ENCODE data around the gene ACTL7A.

The ACTL7A gene

GRCh38 chr9:108834959-108835665 lies 27.0 kb upstream of the ACTL7A start:
- H3K9me3 ChIP-seq (ENCODE audit: control insufficient read depth, insufficient read depth, low read depth, low read length) = no peaks in the 10 kb centered on the region
- ChIA-PET POLR2A (no interaction called here), CTCF (interaction anchor here (1.4 kb wide), 1 partner anchor 73 kb away, joined by 3 read pairs; no protein-coding TSS in a partner anchor)
- H3K27ac ChIP-seq (ENCODE audit: extremely low read depth, low read depth, low read length) = no peak overlapping the region
- no peaks in the 10 kb centered on the region for H3K4me1 ChIP-seq (ENCODE audit: control insufficient read depth, insufficient read depth, low read length)
- no peaks in the 10 kb centered on the region for H3K36me3 ChIP-seq (ENCODE audit: control insufficient read depth in 2 of 2, insufficient read depth in 1 of 2, low read length in 2 of 2)
- TF ChIP-seq ZBTB26 (tag by site-specific recombination; optimal IDR thresholded peaks at IDR 0.05) (no peak), REST (tag by site-specific recombination; IDR thresholded peaks at IDR 0.05) (no peak), ZNF433 (tag by site-specific recombination; IDR thresholded peaks at IDR 0.05; ENCODE audit: low read depth) (no peak), ZNF23 (tag by site-specific recombination; IDR thresholded peaks at IDR 0.05; ENCODE audit: borderline replicate concordance) (no peak), ZNF398 (tag by site-specific recombination; IDR thresholded peaks at IDR 0.05) (no peak), ZNF704 (tag by site-specific recombination; IDR thresholded peaks at IDR 0.05) (no peak)
- H3K4me3 ChIP-seq (ENCODE audit: low read depth, low read length) = no peak overlapping the region

- Histone ChIP-seq H3K4me1 (ENCODE audit: control insufficient read depth, insufficient read depth, low read length) (no peaks in the 10 kb centered on the region), H3K4me3 (ENCODE audit: low read depth, low read length) (no peak overlapping the region), H3K36me3 (ENCODE audit: control insufficient read depth in 2 of 2, insufficient read depth in 1 of 2, low read length in 2 of 2) (no peaks in the 10 kb centered on the region), H3K27ac (ENCODE audit: extremely low read depth, low read depth, low read length) (no peak overlapping the region), H3K9me3 (ENCODE audit: control insufficient read depth, insufficient read depth, low read depth, low read length) (no peaks in the 10 kb centered on the region)
- no peak for TF ChIP-seq KLF1 (tag by site-specific recombination; IDR thresholded peaks at IDR 0.05)
- TF ChIP-seq ZNF549 (tag by site-specific recombination; IDR thresholded peaks at IDR 0.05) = no peak
- TF ChIP-seq ZNF514 (tag by site-specific recombination; IDR thresholded peaks at IDR 0.05) = no peak
- no peak for TF ChIP-seq ZSCAN18 (tag by site-specific recombination; IDR thresholded peaks at IDR 0.05)
- TF ChIP-seq GFI1B (tag by site-specific recombination; IDR thresholded peaks at IDR 0.05) = no peak
- TF ChIP-seq ZNF341 (tag by site-specific recombination; IDR thresholded peaks at IDR 0.05; ENCODE audit: low read depth) = no peak
- TF ChIP-seq ZNF248 (tag by site-specific recombination; IDR thresholded peaks at IDR 0.05) = no peak
- TF ChIP-seq ZNF433 (tag by site-specific recombination; IDR thresholded peaks at IDR 0.05; ENCODE audit: low read depth) = no peak
- TF ChIP-seq ZNF768 (tag by site-specific recombination; IDR thresholded peaks at IDR 0.05) = no peak
- CTCF ChIA-PET = interaction anchor here (1.4 to 1.7 kb wide), 2 partner anchors 74 to 1413 kb away, joined by 3 to 7 read pairs; no protein-coding TSS in a partner anchor
- POLR2A ChIA-PET = no interaction called here
Observed at GRCh38 chr9:108835831-108836230, 26.2 kb upstream of the ACTL7A start.

All from HEK293 (cell line).